GM21528 (cell line): ENCODE measurements around the gene PAPPA2.
"Not testable (repeated sequence)": the region's sequence is repeated elsewhere in the genome, so short reads cannot be mapped to it uniquely, and the experiment has no call there.

Experiments used
- ATAC-seq: cut with Tn5 transposase; IDR thresholded peaks from one replicate; pipeline ENCODE4 v1.9.1; 2021; ENCODE audit warnings: mild to moderate bottlenecking, moderate library complexity; ENCODE audit not compliant: unreplicated experiment, low FRiP score

Gene PAPPA2, protein sequence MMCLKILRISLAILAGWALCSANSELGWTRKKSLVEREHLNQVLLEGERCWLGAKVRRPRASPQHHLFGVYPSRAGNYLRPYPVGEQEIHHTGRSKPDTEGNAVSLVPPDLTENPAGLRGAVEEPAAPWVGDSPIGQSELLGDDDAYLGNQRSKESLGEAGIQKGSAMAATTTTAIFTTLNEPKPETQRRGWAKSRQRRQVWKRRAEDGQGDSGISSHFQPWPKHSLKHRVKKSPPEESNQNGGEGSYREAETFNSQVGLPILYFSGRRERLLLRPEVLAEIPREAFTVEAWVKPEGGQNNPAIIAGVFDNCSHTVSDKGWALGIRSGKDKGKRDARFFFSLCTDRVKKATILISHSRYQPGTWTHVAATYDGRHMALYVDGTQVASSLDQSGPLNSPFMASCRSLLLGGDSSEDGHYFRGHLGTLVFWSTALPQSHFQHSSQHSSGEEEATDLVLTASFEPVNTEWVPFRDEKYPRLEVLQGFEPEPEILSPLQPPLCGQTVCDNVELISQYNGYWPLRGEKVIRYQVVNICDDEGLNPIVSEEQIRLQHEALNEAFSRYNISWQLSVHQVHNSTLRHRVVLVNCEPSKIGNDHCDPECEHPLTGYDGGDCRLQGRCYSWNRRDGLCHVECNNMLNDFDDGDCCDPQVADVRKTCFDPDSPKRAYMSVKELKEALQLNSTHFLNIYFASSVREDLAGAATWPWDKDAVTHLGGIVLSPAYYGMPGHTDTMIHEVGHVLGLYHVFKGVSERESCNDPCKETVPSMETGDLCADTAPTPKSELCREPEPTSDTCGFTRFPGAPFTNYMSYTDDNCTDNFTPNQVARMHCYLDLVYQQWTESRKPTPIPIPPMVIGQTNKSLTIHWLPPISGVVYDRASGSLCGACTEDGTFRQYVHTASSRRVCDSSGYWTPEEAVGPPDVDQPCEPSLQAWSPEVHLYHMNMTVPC (N-terminal part only)

GRCh38 chr1:176462674-176463378 lies at the start of gene PAPPA2:
Gene PAPPA2 (plus strand): TSS chr1:176463175. CDS start chr1:176556323, 93,148 bp downstream.
- no peak for ATAC-seq

GRCh38 chr1:176416777-176417176 lies 46.2 kb upstream of the PAPPA2 start:
- no peak for ATAC-seq

GRCh38 chr1:176419608-176420007 lies 43.4 kb upstream of the PAPPA2 start:
- ATAC-seq: not testable (repeated sequence)

- ATAC-seq: no peak
Measured at GRCh38 chr1:176434234-176434633, 28.7 kb upstream of the PAPPA2 start.

DNA sequence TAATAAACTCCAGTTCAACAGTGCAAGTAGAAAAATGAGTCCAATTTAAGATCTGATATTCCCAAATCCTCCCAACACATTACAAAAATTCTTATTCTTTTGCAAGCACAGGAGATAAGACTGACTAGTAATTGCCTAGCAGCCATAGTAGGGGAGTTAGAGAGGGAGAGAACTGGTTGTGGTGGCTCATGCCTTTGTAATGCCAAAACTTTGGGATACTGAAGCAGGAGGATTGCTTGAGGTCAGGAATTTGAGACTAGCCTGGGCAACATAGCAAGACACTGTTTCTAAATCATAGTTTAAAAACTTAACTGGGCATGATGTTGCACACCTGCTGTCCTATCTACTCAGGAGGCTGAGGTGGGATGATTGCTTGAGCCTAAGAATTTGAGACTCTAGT lies 26.7 kb upstream of the PAPPA2 start:
- ATAC-seq: no peak

DNA sequence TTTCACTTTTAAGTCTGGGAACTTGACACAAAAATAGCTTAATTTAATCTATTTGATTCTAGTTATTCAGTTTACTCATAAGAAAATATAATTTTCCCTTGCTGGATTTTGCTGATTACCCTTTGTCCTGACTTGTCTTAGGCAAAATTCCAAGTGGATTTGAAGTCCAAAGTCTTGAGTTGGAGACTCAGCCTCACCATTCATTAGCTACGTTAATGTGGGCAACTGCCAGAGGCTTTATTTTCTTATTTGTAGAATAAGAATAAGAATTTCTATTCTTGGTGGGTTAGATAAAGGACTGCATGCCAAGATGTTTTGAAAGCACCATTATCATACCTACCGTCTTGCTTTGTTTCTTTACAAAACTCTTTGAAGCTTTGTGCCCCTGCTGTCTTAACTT lies 22.8 kb upstream of the PAPPA2 start:
- no peak for ATAC-seq

GRCh38 chr1:176444286-176444685 lies 18.7 kb upstream of the PAPPA2 start:
- no peak for ATAC-seq

- ATAC-seq: no peak
Measured at GRCh38 chr1:176445402-176445801, 17.6 kb upstream of the PAPPA2 start.

DNA sequence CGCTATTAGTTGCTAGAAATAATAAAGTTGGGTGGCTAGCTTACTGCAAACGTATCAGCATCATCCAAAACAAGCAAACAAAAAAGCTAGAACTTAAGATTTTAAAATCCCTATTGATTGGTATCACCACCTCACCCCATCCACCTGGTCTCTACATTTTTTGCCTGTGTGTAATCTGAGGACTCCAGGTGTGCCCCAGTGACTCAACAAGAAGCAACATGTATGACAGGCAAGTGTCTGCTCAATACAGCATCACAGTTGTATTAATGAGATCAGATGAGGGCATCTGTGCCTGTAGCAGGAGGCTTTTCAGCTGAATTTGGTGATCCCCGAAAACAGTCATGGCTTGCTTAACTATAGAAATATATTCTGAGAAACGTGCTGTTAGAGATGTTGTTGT lies 14.6 kb upstream of the PAPPA2 start:
- ATAC-seq: no peak

DNA sequence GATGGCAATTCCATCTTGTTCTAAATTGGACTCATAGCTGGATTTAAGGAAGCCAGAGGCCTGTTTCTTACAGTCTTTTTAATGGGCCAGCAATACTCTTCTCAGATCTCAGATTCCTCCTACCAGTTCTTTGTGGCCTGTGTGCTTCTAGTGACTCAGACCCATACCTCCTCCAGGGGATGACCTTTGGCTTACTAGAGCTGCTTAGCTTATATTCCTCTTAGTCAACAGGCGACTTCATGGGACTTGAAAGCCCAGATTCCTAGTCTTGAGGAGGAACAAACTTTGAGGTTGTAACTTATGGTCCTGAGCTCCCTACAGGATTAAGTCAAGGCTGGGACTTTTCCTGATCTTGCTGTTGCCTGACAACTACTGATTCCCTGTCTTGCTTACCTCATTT lies 12.4 kb upstream of the PAPPA2 start:
- ATAC-seq: no peak

DNA sequence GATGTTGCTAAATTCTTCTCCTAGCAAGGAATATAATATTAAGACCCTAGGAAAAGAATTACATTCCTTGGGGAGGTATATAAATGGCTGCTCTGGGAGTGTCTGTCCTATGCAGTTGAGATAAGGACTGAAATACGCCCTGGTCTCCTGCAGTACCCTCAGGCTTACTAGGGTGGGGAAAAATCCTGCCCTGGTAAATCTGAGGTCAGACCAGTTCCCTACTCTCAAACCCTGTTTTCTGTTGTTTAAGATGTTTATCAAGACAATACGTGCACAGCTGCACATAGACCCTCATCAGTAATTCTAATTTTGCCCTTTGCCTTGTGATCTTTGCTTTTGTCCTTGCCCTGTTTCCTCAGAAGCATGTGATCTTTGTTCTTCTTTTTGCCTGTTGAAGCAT lies 11.2 kb upstream of the PAPPA2 start:
- not testable (repeated sequence) for ATAC-seq

GRCh38 chr1:176456795-176457194 lies 6.2 kb upstream of the PAPPA2 start:
- no peak for ATAC-seq

- no peak for ATAC-seq
Measured at GRCh38 chr1:176460544-176461336, 2.2 kb upstream of the PAPPA2 start.

DNA sequence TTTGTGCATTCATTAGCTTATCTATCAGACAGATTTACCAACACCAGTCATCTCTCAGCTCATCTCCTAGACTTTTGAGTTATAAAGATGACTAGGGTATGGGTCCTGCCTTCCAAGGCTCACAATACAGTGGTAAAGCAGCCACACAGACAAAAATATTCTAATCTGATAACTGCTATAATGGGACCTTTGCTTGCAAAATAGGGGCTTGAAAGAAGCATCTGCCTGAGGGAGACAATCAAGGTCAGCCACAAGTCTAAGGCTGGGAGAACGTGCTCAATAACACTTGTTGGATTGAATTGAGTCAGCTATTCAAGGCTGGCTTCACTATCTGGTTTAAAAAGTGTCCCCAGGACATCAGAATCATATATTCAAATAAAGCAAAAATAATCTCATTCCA lies 1.4 kb upstream of the PAPPA2 start:
- no peak for ATAC-seq

GRCh38 chr1:176466514-176466913 lies 3.5 kb downstream of the PAPPA2 start:
- no peak for ATAC-seq

DNA sequence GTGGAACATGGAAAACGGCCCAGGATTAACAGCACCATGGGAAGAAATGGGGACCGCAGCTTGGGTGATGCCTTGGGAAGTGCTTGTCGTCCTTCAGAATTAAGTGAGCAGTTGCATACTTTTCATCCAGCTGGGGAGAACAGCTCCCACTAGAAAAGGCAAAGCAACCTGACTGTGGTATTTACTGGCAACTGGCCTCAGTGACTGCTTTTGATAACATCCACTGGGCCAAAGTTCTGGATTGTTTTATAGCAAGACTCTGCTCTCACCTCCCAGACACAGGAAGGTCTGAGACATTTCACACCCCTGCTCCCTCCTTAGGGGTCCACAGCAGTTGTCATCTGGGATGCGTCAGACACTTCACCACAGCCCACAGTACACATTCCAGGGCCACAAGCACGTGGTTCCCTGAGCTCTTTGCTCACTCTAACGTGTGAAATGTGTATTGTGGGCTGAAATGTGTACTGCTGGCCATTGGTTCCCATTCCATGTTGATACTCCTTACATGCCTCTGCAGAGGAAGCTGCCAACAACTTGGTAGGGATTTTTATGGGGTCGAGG lies 6.6 kb downstream of the PAPPA2 start:
- no peak for ATAC-seq

- no peak for ATAC-seq
Measured at GRCh38 chr1:176471338-176472121, 8.6 kb downstream of the PAPPA2 start.

DNA sequence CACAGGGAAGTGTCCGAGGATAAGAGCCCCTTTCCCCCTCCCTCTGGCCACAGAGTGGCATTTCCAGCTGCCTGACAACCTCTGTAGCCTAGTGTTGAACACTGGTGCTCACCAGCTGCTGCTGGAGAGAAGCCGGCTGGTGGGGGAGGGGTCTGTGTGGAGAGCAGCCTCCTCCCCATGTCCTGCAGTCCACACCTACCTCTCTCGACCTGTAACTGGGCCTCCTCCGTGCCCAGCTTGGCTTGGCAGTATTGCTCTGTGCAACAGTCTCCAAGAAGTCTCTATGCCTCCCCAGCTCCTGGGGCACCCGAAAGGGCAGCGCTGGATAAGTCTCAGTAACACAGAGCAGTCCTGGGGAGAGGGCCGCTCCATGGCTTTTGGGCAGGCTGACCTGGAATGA lies 17.0 kb downstream of the PAPPA2 start:
- ATAC-seq: no peak

DNA sequence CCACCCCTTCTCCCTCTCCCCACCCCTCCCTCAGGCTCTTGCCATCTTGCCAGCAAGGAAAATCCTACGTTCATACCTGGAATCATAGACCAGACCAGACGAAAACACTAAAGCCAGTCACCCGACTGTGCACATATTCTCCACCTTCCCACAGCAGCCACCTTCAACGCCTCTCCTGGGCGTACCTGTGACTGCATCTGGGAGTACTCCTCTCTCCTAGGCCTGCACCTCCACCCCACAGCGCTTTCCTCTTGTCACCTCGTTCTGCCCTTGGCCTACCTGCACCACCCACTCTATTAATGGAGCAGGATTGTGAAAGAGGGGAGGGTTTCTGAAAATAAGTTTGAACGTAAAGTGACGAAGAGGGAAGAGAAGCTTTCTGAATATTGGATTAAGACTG lies 17.8 kb downstream of the PAPPA2 start:
- ATAC-seq: no peak
